ENCODE data around the gene CTCFL.
A peak's percentile ranks its signal among the peaks of the same experiment; 100 is the strongest.
"Not testable (repeated sequence)": the region's sequence is repeated elsewhere in the genome, so short reads cannot be mapped to it uniquely, and the experiment has no call there.

Gene CTCFL

DNA sequence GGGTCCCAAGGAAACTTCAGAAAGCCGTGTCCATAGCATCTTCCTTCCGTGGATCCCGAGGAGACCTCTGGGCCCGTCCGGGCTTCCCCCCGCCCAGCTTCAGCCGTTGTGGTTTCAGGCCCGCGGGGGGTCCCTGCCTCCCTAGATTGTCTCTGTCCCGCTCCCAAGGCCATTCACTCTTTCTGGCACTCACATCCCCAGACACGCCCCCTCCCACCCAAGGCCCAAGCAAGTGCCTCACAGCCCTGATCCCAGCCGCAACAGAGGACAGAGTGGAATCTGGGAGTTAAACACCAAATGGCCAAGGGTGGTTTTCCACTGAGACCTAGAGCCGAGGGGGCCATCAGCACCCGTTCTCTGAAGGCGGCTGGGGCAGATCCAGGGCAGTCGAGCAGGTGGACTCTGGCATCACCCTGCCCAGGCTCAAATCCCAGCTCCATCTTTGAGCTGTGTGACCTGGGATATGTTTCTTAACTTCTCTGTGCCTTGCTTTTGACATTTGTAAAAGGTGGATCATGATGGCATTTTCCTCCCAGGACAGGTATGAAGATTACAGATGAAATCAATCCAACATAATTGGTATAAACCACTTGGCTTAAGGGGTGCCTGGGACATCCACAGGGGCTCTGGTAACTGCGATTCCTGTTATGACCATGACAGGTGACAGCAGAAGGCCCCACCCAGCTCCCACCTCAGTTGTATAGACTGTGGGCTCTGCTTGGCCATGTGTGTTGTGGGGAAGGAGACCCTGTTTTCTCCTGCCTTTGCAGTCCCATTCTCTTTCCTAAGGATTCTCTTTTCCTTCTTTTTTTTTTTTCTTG, 48.1 kb downstream of the CTCFL start:
- DNase-seq, result no peak

DNA sequence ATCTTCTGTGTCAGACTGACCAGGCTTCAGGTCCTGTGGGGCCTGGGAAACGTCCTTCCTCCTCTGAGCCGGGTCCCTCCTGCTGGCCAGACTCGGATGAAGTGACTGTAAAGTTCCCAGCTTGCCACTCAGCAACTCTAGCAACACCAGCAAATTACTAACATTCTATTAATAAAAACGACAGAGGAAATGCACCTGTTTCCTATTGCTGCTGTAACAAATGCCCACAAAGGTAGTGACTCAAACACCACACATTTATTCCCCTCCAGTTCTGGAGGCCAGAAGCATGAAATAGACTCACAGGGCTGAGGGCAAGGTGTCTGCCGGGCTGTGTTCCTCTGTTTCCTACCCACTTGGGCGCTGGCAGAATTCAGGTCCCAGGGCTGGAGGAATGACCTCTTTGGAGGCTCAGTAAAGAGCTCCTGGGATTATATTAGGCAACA, 48.8 kb downstream of the CTCFL start:
- DNase-seq, result no peak

DNA sequence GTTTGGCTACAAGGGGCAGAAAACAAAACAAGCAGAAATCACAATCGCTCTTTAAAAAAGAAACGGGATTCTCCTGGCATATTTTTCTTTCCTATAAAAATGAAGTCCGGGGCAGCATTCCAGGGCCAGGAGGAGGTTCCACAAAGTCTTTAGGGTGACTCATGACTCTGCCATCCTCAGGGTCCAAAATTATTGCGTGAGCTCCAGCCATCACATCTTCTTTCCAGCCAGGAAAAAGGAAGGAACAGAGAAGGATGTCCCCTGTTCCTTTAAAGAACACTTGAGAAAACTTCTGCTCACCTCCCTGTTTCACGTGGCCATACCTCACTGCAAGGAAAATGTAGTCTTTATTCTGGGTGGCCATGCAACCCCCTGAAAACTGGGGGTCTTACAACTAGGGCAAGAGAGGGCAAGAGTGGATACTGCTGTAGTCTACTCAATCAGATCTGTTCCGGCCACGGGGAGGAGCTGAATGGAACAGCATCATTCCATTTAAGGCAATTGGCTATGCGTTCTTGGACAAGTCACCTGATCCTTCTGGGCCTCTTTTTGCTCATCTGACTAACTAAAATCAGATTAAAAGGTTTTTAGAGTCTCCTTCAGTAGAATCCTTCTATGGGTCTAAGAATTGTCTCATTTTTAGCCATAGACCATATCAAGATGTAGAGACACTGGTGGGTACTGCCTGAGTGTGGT, 49.4 kb downstream of the CTCFL start:
- DNase-seq, result no peak

DNA sequence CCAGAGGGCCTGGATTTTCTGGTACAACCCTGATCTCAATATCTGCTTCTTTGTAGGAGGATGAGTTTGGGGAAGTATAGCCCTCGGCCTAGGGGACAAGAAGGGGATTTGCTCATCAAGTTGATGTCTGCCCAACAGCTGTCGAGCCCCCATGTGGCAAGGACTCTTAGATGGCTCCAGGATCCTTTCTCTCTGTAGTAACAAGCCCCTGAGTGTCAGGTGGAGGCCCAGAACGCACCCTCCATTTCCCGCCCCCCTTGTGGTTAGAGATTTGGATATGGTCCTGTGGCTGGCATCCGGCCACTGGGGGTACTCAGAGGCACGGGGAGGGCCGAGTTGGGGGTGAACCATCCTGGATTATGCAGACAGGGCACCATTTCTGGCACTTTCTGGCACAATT, 50.1 kb downstream of the CTCFL start:
- DNase-seq, result no peak

- DNase-seq, result no peak
Observed at GRCh38 chr20:57474205-57474604, 50.7 kb downstream of the CTCFL start.

GRCh38 chr20:57473246-57474048, 51.5 kb downstream of the CTCFL start:
- DNase-seq, result peak; percentile 59

DNA sequence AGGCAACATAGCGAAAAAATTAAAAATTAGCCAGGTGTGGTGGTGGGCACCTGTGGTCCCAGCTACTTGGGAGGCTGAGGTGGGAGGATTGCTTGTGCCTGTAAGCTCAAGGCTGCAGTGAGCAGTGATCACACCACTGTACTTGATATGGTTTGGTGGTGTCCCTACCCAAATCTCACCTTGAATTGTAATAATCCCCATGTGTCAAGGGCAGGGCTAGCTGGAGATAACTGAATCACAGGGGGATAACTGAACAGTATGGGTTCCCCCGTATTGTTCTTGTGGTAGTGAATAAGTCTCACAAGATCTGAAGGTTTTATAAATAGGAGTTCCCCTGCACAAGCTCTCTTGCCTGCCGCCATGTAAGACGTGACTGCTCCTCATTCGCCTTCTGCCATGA, 52.5 kb downstream of the CTCFL start:
- not testable (repeated sequence) for DNase-seq

- no peak for DNase-seq
Observed at GRCh38 chr20:57471496-57472372, 53.2 kb downstream of the CTCFL start.

DNA sequence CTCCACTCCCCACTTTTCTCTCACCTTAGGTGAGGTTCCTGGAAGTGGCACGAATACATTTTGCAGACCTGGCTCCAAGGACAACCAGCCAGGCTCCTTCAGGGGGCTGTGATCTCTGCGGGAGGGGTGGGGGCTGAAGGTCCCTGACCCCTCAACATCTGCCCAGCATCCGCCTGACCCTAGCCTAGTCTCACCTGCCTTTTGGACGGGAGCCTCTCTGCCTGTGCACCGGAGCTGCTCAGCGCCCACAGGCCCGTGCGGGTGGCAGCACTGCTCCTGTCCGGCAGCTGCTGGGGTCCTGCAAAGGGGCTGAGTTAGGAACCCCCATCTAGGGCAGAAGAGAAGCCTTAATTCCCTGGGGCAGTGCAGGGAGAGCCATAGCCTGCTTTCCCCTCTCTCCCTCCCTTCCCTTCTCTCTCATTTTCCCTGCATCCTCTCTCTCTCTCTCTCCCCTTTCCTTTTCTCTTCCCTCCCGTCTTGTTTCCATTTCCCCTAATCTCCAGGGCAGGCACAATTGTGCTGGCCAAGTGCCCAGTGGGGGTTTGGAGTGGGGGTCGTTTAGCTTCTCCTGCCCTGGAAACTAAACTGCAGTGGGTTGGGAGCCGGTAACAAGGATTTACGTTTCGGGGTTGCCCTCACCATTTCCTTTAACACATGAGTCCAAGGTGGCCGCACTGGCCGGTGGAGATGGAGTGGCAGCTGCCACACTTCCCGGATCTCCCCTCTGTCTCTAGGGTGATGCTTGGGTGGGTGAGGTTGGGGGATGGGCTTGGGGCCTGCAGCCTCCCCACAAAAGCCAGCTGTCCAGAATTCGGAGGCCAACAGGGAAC, 54.1 kb downstream of the CTCFL start:
- DNase-seq, result no peak

DNA sequence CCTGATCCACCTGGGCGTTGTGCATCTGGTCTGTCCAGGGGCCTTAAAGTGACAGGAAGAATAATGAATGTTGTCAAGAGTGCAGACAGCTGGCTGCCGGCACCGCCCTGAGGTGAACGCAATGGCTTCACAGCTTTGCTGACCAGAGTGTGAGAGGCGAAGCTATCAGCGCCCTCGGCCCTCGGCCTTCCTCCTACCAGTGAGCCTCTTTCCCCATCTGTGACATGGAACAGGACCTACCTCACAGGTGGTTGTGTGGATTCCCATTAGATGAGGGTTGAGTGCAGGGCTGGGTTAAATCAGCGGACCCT, 54.8 kb downstream of the CTCFL start:
- DNase-seq, result no peak

DNA sequence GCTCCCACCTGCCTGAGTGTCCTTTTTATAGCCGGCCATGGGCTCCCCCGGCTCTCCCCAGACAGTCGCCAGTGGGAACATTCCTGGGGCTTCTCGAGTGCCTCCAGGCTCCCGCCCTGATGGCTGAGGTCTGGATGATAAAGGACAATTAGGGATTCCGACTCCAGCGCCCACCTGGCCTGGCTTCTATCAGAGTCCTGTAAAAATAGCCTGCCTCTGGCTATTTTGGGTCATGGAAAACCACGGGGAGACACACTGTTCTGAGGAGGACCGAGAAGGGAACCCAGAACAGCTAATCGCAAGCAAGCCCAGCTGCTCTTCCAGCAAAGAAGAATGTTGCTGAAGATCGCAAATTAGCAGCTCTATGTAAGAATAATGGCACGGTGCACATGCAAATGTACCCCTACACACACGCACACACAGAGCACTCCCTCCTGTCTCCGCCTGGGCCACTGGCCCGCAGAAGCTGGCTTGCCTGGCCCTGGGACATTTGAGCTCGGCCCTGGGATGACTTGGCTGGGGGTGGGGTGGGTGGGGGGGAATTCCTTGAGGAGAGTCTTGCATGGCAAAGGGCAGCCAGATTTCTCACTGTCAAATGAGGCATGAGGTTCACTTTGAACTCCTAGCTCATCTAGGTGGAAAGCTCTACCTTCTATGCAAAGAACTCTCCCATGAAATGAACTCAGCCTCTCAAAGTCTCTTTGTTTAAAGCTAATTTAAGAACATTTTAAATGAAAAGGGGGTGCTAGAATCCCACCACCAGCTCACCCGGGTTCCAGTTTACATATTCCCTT, 55.3 kb downstream of the CTCFL start:
- DNase-seq, result no peak

DNA sequence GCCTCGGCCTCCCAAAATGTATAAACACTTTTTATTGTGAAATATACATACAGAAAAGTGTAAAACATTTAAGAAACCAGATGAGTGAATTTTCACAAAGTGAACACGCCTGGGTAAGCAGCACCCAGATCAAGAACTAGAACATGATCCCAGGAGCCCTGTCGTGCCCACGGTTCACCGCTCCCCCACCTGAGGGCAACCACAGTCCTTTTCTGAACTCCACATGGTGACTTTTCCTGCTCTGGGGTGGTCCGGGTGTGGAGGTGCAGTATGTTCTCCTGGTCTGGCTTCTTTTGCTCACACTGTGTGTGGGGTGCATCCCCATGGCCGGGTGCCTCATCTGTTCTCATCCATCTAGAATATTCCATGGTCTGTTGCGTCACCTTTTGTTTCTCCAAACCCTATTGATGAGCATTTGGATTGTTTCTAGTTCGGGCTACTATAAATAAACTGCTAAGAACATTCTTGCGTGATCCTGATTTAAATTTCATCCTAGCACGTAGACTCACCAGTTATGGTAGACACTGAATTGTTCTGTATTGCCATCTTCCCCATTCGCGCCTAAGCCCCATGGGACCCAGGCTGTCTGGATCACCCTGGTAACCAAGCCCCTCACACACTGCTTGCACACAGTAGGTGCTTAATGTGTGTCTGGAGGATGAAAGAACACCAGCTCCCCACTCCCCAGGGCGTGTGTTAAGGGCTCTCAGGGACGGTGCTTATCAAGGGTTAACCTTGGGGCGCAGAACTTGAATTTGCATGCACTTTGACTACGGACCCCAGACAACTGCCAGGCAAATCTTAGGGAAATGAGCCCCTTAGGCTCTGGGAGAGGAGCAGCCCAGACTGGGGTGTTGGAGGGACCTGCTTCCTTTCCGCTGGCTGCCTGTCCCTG, 56.2 kb downstream of the CTCFL start:
- DNase-seq, result no peak

DNA sequence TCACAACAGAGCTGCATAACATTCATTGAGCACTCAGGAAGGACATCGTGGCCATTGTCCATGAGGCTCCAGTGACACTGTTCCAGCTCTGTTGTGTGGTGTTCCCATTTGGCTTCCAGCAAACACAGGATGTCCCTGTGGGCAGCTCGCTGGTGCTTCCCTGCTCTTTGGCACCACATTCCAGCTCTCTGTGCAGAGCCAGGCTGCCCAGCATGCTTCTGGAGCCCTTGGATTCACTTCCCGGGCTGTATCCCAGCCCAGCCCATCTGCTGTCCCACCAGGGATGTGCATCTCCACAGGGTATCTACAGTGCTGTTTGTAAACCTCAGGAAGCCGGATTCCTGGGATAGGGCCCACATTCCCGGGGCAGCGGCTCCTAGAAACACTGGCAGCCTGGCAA, 57.2 kb downstream of the CTCFL start:
- no peak for DNase-seq

GRCh38 chr20:57465943-57466342, 59.0 kb downstream of the CTCFL start:
- no peak for DNase-seq

- no peak for DNase-seq
Observed at GRCh38 chr20:57465486-57465885, 59.5 kb downstream of the CTCFL start.

- DNase-seq, result peak; percentile 54
Observed at GRCh38 chr20:57464642-57465211, 60.2 kb downstream of the CTCFL start.

DNA sequence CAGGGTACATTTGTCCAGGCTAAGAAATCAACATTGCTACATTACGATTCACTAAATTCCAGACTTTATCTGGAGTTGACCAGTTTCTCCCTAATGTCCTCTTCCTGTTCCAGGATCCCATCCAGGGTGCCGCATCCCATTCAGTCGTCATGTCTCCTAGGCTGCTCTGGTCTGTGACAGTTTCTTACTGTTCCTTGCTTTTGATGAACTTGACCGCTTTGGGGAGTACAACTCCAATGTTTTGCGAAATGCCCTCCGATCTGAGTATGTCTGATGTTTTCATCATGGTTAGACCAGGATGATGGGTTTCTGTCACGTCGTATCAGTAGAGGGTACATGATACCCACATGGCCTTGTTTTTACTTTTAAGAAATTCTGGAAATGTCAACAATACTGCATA, 62.2 kb downstream of the CTCFL start:
- no peak for DNase-seq

GRCh38 chr20:57461726-57462125, 63.2 kb downstream of the CTCFL start:
- no peak for DNase-seq

- no peak for DNase-seq
Observed at GRCh38 chr20:57460781-57461465, 64.0 kb downstream of the CTCFL start.
